GM19328 (cell line): Measurements from ENCODE around the gene NEURL2.
A peak's percentile ranks its signal among the peaks of the same experiment; 100 is the strongest.
"Not testable (repeated sequence)": the region's sequence is repeated elsewhere in the genome, so short reads cannot be mapped to it uniquely, and the experiment has no call there.

Experiments used
- ATAC-seq: cut with Tn5 transposase; IDR thresholded peaks from one replicate; pipeline ENCODE4 v1.9.1; 2021; ENCODE audit warnings: mild to moderate bottlenecking, moderate library complexity; ENCODE audit not compliant: unreplicated experiment

The NEURL2 gene

GRCh38 chr20:45901332-45901731 lies 10.3 kb upstream of the NEURL2 start:
- not testable (repeated sequence) for ATAC-seq

GRCh38 chr20:45899046-45899835 lies 8.2 kb upstream of the NEURL2 start:
- no peak for ATAC-seq

- no peak for ATAC-seq
Observed at GRCh38 chr20:45898285-45898684, 7.3 kb upstream of the NEURL2 start.

GRCh38 chr20:45897692-45898091 lies 6.7 kb upstream of the NEURL2 start:
- no peak for ATAC-seq

GRCh38 chr20:45897289-45897688 lies 6.3 kb upstream of the NEURL2 start:
- no peak for ATAC-seq

- no peak for ATAC-seq
Observed at GRCh38 chr20:45896641-45897161, 5.7 kb upstream of the NEURL2 start.

- no peak for ATAC-seq
Observed at GRCh38 chr20:45894797-45895196, 3.8 kb upstream of the NEURL2 start.

GRCh38 chr20:45893831-45894230 lies 2.8 kb upstream of the NEURL2 start:
- no peak for ATAC-seq

- no peak for ATAC-seq
Observed at GRCh38 chr20:45892828-45893500, 2.0 kb upstream of the NEURL2 start.

GRCh38 chr20:45892049-45892825 lies 1.2 kb upstream of the NEURL2 start:
- ATAC-seq, result no peak

- no peak for ATAC-seq
Observed at GRCh38 chr20:45890077-45890984, 677 bp downstream of the NEURL2 start.

- ATAC-seq, result no peak
Observed at GRCh38 chr20:45888681-45889080, 2.3 kb downstream of the NEURL2 start.

GRCh38 chr20:45887346-45887715 lies 3.7 kb downstream of the NEURL2 start, which contains the start of gene SPATA25:
Gene SPATA25 (minus strand): TSS chr20:45887622. CDS start chr20:45887590, 32 bp downstream.
- ATAC-seq, result no peak

GRCh38 chr20:45886590-45887345 lies 4.2 kb downstream of the NEURL2 start:
- no peak for ATAC-seq

GRCh38 chr20:45883100-45883469 lies 7.9 kb downstream of the NEURL2 start:
- no peak for ATAC-seq

GRCh38 chr20:45882469-45883099 lies 8.4 kb downstream of the NEURL2 start:
- no peak for ATAC-seq

GRCh38 chr20:45880988-45881788 lies 9.8 kb downstream of the NEURL2 start, which contains the start of gene ZSWIM1:
Gene ZSWIM1 (plus strand): TSS chr20:45881227. CDS start chr20:45882593, 1,366 bp downstream.
- peak; percentile 96 for ATAC-seq

GRCh38 chr20:45878076-45878761 lies 12.8 kb downstream of the NEURL2 start:
- ATAC-seq, result no peak
